GM19324 (cell line): ENCODE results near the gene ETFA.

ENCODE experiments used
- ATAC-seq: cut with Tn5 transposase; IDR thresholded peaks from one replicate; pipeline ENCODE4 v1.9.1; 2021; ENCODE audit warnings: mild to moderate bottlenecking, moderate library complexity; ENCODE audit not compliant: unreplicated experiment, low FRiP score

The ETFA gene

DNA sequence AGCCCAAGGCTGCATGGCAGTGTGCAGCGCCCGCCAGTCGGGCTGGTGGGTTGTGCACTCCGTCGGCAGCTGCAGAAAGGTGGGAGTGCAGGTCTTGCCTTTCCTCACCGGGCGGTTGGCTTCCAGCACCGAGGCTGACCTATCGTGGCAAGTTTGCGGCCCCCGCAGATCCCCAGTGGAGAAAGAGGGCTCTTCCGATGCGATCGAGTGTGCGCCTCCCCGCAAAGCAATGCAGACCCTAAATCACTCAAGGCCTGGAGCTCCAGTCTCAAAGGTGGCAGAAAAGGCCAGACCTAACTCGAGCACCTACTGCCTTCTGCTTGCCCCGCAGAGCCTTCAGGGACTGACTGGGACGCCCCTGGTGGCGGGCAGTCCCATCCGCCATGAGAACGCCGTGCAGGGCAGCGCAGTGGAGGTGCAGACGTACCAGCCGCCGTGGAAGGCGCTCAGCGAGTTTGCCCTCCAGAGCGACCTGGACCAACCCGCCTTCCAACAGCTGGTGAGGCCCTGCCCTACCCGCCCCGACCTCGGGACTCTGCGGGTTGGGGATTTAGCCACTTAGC, 29.6 kb upstream of the ETFA start:
- peak; percentile 35 for ATAC-seq

DNA sequence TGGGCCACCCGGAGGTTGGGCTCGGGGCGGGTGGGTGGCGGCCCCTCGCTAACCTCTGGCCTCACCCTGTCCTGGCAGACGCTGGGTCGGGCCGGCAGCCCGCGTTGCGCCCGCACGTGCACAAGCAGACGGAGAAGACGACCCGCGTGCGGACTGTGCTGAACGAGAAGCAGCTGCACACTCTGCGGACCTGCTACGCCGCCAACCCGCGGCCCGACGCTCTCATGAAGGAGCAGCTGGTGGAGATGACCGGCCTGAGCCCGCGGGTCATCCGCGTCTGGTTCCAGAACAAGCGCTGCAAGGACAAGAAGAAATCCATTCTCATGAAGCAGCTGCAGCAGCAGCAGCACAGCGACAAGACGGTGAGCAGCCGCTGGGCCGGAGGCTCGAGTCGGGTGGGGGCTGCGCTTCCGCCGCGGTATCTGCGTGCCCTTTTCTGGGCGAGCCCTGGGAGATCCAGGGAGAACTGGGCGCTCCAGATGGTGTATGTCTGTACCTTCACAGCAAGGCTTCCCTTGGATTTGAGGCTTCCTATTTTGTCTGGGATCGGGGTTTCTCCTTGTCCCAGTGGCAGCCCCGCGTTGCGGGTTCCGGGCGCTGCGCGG, 29.0 kb upstream of the ETFA start:
- ATAC-seq: no peak

DNA sequence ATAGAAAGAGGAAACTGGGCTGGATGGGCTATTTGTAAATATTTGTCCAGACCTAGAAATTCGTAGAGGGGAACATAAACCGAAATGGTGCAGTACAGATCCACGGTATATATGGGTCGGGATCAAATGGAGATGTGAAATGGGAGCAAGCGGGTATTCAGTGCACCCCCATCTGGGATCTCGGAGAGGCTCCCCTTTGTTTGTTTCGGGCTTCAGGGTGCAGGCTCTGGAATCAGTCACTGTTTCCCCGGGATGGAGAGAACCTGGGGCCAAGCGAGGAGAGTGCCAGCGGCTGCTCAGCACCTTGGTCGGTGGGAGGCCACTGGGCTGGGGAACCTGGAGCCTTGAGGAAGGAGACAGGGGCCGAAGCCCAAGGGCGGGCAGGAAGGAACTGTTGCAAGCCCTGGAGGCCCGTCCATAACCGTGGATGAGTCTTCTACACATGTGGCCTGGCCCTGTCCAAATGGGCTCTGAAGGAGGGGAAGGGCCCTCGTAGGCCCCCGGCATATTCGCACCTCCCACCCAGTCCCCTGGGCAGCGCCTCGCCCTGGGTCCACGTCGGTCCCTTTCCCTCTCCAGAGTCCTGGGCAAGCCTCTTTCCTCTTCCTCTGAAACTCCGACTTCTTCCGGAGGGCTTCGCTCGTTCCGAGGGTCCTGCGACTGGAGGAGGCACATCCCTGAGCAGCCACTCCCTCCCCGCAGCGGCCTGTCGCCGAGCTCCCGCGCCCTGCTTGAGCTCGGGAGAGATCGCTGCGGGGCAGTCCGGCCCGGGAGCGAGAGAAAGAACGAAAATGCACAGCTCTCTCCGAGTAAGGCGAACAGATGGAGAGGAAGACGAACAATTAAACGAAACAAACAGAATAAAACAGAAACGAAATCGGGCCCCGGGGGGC, 28.3 kb upstream of the ETFA start:
- no peak for ATAC-seq

DNA sequence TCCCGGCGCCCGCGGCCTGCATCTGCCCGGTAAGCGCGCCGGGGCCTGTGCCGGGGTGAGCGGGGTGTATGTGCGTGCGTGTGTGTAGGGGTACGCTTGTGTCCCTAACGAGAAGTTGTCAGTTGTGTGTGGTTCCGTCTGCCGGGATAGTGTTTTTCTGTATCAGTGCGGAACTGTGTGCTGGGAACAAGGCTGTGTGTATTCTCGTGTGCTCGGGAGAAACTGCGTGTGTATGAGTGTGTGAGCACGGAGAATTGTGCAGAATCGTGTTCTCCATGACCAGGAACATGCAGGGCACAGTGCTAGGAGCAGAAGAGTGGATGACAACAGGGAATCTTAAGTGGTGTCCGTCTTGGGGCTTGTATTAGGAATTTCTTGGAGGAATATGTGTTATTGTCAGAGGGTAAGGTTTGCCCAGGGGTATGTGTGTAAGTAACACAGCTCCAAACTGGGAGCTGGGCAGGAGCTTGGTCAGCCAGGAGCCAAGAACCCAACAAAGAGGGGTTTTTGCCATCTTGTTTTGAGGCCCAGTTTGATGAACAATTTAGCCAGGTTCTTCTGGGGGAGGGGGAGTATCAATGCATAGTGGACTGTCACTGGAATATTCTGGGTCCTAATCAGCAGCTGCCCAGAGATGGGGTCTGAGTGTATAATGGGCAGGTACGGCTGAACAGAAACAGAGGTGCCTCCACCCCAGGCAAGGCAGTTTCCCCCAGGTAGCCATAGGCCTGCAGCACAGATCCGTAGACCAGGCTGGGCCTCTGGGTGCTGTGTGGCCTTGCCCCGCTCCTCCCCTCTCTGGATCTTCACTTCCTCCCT, 27.4 kb upstream of the ETFA start:
- ATAC-seq: no peak

DNA sequence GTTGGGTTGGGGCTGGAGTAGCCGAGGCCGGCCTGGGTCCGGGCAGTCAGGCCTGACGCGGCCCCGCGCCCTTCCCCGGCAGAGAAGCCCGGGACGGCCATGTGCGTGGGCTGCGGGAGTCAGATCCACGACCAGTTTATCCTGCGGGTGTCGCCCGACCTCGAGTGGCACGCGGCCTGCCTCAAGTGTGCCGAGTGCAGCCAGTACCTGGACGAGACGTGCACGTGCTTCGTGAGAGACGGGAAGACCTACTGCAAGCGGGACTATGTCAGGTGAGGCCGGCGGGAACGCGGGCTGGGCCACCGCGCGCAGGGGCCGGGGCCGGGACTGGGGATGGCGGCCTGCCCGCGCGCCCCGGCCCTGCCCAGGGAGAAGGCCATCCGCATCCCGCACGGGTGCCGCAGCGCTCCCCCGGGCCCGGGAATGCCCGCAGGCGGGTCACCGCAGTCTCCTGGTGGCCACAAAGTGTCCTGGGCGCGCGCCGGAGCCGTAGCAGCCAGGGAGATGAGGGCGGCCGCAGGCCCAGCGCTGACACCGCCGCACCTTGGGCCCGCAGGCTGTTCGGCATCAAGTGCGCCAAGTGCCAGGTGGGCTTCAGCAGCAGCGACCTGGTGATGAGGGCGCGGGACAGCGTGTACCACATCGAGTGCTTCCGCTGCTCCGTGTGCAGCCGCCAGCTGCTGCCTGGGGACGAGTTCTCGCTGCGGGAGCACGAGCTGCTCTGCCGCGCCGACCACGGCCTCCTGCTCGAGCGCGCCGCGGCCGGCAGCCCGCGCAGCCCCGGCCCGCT, 26.6 kb upstream of the ETFA start:
- no peak for ATAC-seq

DNA sequence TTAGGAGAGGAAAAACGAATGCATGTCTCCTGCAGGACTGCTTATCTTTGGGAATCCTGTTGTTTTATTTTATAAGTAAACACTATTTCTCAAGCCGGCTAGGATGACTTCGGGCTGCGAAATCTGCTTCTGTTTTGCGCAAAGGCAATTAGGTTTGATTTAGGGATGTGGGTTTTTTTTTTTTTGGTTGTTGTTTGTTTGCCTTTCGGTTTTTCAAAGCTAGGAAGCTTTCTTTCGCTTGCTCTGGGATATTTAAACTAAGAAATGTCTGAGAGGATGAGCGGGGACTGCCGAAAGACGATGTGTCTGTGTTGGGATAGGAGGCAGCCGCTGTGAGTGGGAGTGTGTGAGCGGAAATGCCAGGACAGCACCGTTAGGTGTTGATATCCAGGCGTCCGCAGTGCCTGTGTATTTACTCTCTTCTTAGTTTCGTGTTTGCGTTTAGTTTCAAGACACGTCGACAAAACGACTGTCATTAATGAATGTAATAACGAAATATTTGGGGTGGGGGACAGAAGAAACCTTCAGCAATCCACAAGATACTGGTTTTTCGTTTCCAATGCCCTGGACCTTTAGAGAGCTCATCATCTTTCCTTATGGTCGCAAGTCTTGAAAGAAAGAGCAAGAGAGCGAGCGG, 25.9 kb upstream of the ETFA start:
- ATAC-seq: no peak

DNA sequence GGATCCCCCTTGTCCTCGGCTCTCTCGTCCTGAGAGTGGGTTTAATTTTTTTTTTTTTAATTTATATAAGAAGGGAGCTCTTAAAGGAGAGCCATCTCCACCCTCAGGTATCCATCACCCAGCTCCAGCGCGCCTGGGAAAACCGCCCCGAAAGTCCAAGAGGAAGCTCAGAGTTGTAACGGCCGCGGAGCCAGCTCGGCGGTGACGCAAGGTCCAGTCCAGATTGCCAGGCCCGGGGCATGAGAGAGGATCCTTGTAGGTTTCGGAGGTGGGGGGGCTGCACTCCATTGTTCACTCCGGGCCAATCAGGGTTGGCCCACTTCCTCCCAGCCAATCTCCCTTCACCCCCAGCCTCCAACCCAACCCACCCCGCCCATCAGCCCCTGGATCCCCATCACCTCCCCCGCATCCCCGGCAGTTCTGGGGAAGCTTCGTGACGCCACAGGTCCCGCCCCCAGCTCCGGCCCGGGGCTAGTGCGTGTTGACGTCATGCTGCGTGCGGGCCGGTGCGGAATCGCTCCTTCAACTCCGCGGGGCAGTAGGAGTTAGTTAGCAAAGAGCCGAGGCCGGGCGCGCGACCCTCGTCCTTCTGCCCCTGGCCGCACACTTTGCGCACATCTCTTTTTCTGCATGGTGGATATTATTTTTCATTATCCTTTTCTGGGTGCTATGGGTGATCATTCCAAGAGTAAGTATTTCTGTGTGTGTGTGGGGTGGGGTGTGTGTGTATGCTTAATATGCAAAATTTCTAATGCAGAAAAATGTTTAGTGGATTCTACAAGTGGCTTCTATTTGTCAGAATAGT, 25.2 kb upstream of the ETFA start, which contains the start of gene ISL2:
TSS of gene ISL2 (plus strand) at position 520 of the 805 bp plus-strand sequence. CDS start at position 631, 111 bp downstream.
- peak; percentile 54 for ATAC-seq

DNA sequence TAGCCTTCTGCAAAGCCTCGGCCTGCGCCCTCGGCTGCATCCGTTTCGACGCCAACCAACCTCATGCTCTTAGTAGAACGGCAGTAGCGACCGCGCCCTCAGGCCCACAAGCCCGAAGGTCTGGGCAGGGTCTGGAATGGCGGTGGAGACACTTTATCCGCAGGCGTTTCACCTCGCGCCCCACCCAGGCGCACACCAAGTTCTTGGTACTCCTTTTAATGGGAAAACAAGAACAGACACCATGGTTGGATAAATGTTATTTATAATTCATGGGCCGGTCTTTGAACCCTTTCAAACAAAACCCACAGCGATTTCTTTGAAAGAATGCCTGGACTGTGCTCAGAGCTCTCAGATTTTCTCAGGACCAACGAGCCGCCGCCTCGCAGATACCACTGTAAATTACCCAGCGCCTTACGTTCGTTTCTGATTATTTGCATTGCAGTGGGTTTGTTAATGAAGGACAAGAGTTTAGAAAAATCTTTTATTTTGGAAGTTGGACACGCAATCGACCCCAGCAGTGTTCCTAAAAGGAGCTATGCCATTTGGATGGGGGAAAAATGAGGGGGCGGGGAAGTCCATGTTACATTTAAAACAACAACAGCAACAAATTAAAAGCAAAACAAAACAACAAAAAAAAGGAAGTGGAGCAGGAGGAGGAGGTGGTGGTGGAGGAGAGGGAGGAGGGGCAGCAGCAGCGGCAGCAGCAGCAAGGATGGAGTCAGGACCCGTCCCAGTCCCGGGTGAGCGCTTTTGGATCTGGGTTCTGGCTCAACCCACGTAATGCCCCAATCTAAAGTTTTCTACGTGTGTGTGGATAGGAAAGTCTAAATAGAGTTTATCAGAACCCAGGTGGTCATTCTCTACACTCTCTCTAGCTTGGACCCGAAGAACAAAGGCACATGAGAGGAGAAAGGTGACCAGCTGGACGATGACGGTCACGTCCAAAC, 24.3 kb upstream of the ETFA start:
- no peak for ATAC-seq

DNA sequence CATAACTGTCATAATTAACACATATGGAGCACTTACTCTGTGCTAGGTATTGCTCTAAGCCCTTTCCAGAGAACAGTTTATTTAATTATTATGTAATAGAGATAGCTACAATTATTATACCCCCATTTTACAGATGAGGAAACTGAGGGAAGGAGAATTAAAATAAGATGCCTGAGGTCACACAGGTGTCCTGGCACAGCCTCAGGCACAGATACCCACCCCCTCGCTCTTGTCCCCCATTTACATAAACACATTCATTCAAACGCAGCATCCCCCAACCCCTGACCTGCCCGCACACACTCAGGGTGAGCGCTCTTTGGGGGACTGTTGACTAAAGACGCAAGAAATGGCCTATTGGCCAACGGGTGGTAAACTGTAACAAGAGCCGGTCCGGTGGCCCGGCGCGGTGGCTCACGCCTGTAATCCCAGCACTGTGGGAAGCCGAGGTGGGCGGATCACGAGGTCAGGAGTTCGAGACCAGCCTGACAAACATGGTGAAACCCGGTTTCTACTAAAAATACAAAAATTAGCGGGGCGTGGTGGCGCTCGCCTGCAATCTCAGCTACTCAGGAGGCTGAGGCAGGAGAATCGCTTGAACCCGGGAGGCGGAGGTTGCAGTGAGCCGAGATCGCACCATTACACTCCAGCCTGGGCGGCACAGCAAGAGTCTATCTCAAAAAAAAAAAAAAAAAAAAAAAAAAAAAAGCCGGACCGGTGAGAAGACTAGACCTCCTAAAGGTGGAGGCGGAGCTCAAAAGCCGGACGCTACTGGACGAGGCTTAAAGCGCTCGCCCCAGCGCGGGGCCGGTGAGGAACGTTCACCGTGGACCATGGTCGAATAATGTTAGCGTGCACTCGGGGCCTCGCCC, 23.4 kb upstream of the ETFA start:
- ATAC-seq: no peak

DNA sequence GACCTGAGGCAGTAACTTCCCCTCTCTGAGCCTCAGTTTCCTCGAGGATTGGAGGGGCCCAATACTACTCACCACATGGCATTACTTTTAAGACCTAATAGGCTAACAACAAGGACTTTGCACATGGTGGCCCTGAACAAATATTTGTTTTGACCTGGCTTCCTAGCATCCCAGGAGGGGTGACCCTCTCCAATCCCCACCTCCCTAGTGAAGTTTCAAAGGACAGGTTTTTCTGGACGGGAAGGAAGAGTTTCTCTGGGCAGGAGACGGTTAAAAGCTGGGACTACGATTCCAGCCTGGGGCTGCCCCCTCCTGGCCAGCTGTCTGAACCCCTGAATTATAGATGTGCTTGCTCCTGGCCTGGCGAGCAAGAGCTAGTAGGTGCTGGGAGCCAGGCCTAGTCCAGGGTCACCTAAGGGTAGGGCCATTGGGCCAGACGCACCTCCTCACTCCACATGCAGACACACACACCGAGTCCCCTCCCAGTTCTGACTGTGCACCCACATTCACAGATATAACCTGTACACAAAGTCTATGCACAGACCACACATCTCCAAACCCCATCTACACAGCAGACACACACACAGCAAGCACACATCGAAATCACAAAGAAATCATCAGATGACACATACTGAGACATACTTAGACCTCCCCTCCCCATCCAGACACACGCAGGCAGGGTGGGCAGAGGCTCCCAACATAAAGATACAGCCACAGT, 22.6 kb upstream of the ETFA start:
- no peak for ATAC-seq

DNA sequence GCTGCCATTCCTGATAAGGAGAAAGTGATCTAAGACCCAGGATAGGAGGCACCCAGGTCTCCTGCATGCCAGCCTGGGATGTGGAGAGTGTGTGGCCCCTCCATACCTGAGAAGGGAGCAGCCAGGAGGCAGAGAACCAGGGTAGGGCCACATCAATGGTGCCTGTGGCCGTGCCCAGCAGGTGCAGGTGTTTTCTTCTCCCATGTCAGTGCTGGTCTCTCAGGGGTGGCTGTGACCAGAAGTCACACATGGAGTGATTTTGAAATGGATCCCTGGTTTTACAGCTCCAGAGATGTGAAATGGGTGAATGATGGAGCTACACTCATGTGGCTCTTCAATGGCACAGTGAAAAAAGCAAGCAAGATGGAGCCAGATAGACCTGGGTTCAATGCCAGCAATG, 22.0 kb upstream of the ETFA start:
- no peak for ATAC-seq

DNA sequence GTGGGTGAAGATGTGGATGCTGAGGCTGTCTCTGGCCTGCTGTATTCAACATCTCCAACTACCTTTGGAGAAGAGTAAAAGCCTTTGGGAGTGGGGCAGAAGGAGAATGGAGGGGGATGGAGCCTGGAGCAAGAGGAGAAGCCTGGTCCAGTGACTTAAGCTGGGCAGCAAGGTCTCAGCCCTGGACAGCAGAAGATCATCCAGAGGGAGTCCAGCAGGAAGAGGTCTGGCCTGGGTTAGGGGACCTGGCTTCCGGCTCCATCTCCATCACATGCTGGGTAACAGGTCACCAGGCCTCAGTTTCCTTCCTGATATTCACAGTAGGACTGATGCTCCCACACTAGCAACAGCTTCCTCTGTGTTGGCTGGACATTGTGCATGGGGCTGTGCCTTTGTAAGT, 21.5 kb upstream of the ETFA start:
- no peak for ATAC-seq

DNA sequence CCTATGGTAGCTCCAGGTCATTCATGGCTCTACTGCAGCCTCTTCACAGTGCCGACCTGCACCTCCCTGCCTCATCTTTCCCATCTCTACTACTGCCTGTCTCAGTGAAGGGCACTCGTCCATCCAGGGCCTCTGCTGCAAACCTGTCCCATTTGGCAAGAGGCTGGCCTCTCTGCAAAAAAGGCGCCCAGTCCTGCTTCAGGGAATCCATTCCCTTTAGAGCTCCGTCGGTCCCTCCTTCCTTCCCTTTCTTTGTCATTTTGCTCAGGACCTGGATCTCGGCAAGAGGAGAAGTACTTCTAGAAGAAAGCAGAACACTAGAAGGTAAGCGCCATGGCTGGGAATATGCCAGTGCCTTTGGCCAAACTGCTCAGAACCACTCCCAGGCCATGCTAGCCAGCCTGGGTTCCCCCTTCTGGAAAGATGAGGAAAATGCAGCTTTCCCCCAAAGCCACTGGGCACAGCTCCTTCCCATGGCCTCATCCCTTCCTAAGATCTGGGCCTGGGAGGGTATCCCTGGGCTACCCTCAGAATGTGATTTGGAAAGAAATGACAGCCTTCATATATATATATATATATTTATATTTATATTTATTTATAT, 18.9 kb upstream of the ETFA start:
- ATAC-seq: no peak

DNA sequence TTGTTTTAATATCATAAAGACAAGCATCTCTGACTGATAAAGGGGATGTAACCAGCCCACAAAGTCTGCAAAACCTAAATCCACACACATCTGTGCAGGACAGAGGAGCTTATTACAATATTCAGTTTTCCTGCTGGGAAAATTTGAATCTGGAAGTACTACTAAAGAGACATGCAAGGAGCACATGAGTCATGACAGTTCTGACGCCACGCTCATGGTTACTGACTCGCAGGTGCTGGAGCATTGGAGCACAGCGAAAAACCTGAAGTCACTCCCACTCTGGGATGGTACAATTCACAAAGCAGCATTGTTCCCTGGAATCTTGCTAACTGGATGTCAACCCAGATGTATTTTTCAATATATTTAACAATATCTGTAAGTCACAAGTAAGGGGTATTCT, 17.7 kb upstream of the ETFA start:
- no peak for ATAC-seq

DNA sequence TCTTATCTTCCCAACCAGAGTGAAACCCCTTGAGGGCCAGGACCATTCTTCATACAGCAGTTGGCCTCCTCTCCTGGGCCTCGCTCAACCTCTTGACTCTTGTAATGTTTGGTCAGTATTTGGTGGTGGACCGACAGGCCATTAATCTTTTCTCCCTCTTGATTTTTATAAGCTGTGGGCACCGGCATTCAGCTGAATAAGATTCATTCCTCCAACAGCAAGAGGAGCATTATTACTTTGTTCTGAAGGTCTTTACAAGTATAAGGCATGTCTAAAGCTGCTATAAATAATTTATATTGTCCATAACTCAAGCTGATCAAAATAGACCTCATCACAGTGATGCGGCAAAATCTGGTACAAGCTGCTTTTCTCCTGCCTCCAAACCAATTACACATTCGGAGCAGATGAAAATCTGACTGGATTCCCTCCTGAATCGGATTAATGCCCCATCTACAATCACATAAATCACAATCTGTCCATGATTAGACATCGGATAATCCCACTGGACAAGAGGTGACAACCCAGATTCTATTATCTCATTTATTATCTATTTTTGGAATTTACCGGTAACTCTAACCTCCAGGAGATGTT, 16.9 kb upstream of the ETFA start:
- ATAC-seq: no peak
